Neural cell (in vitro differentiated cells): ENCODE results near the gene COL18A1. TPM values are rescaled to one million over a fixed set of nuclear protein-coding genes. Genes with fewer than 3 reads are reported as not detected.

Experiments
- H2AFZ ChIP-seq: fragments of 200-600, 300-800 bp; sonication (generic), shearing (Covaris generic); 2 replicates; pipeline ENCODE4 v1.6.0; 2014; ENCODE audit warnings: low read depth, mild to moderate bottlenecking, antibody characterized with exemption, low read length, moderate library complexity
- H3F3A ChIP-seq: fragments of 200-600 bp; shearing (Covaris generic); 2 replicates; pipeline ENCODE4 v1.6.1; 2016; ENCODE audit warnings: mild to moderate bottlenecking, moderate library complexity, mixed read lengths, antibody characterized with exemption, low read length; ENCODE audit not compliant: insufficient read depth, poor library complexity, severe bottlenecking
- H3K27ac ChIP-seq: fragments of 200-600, 300-800 bp; sonication (generic), shearing (Covaris generic); 2 replicates; pipeline ENCODE4 v1.5.1; 2014; ENCODE audit warnings: mild to moderate bottlenecking, low read length, moderate library complexity
- H3K27me3 ChIP-seq: fragments of 300-800, 200-600 bp; sonication (generic), shearing (Covaris generic); 2 replicates; pipeline ENCODE4 v1.6.0; 2014; ENCODE audit warnings: mild to moderate bottlenecking, low read depth, low read length, moderate library complexity; ENCODE audit not compliant: insufficient read depth
- H3K36me3 ChIP-seq: fragments of 300-800, 200-600 bp; sonication (generic), shearing (Covaris generic); 2 replicates; pipeline ENCODE4 v1.5.1; 2014; ENCODE audit warnings: mild to moderate bottlenecking, antibody characterized with exemption, low read length, moderate library complexity; ENCODE audit not compliant: insufficient read depth
- H3K4me2 ChIP-seq: fragments of 300-800, 200-600 bp; sonication (generic), shearing (Covaris generic); 2 replicates; pipeline ENCODE4 v1.6.0; 2014; ENCODE audit warnings: mild to moderate bottlenecking, low read length
- H3K4me3 ChIP-seq: fragments of 300-800, 200-600 bp; sonication (generic), shearing (Covaris generic); 2 replicates; pipeline ENCODE4 v1.5.1; 2014; ENCODE audit warnings: mild to moderate bottlenecking, low read length, moderate library complexity
- H3K79me2 ChIP-seq: fragments of 200-600 bp; shearing (Covaris generic); replicated peaks from 2 replicates; pipeline ENCODE4 v1.6.0; 2014; ENCODE audit warnings: mild to moderate bottlenecking, low read length, moderate library complexity; ENCODE audit not compliant: insufficient read depth
- H3K9ac ChIP-seq: fragments of 300-800, 200-600 bp; sonication (generic), shearing (Covaris generic); 2 replicates; pipeline ENCODE4 v1.6.1; 2016; ENCODE audit warnings: mild to moderate bottlenecking, low read length, mixed read lengths
- H3K9me2 ChIP-seq: fragments of 200-600 bp; shearing (Covaris generic); 2 replicates; pipeline ENCODE4 v1.6.1; 2016; ENCODE audit warnings: mild to moderate bottlenecking, low read length, mixed read lengths; ENCODE audit not compliant: insufficient read depth
- H3K9me3 ChIP-seq: fragments of 200-600, 300-800 bp; sonication (generic), shearing (Covaris generic); 2 replicates; pipeline ENCODE4 v1.6.1; 2016; ENCODE audit warnings: mild to moderate bottlenecking, mixed run types, low read length, moderate library complexity, mixed read lengths
- H4K20me1 ChIP-seq: fragments of 200-600 bp; shearing (Covaris generic); 2 replicates; pipeline ENCODE4 v1.6.1; 2016; ENCODE audit warnings: mild to moderate bottlenecking, mixed run types; ENCODE audit not compliant: insufficient read depth
- EP300 ChIP-seq: fragments of 450-650 bp; conservative IDR thresholded peaks from 2 replicates; pipeline ENCODE4 v1.6.1; 2014; ENCODE audit warnings: antibody characterized with exemption, mild to moderate bottlenecking, moderate library complexity; ENCODE audit not compliant: poor library complexity, severe bottlenecking
- EZH2 ChIP-seq: fragments of 200-600, 300-800 bp; shearing (Covaris generic), sonication (generic); IDR thresholded peaks from 2 replicates; pipeline ENCODE4 v1.6.1; 2014; ENCODE audit warnings: antibody characterized with exemption, low read length, borderline replicate concordance, mild to moderate bottlenecking; ENCODE audit not compliant: insufficient read depth, poor library complexity, severe bottlenecking
- MXI1 ChIP-seq: fragments of 450-650 bp; conservative IDR thresholded peaks from 2 replicates; pipeline ENCODE4 v1.6.1; 2014; ENCODE audit warnings: antibody characterized with exemption, mild to moderate bottlenecking; ENCODE audit not compliant: poor library complexity, severe bottlenecking
- POLR2AphosphoS5 ChIP-seq: IDR thresholded peaks from 2 replicates; pipeline ENCODE4 v1.6.1; 2012
- RAD21 ChIP-seq: fragments of 450-650 bp; conservative IDR thresholded peaks from 2 replicates; pipeline ENCODE4 v1.6.1; 2014; ENCODE audit warnings: antibody characterized with exemption, mild to moderate bottlenecking, moderate library complexity
- REST ChIP-seq: IDR thresholded peaks from 2 replicates; pipeline ENCODE4 v1.6.1; 2012; ENCODE audit warnings: borderline replicate concordance
- SMC3 ChIP-seq: fragments of 450-650 bp; conservative IDR thresholded peaks from 2 replicates; pipeline ENCODE4 v1.6.1; 2014; ENCODE audit warnings: antibody characterized with exemption, mild to moderate bottlenecking, moderate library complexity; ENCODE audit not compliant: poor library complexity
- TAF1 ChIP-seq: IDR thresholded peaks from 2 replicates; pipeline ENCODE4 v1.6.1; 2012; ENCODE audit warnings: low read depth
- polyA plus RNA-seq: library from polyadenylated mRNA; depleted of rRNA; stranded (reverse); fragments of >200 nt; gene quantifications from 2 replicates; pipeline ENCODE4 v1.2.3, GENCODE V29; 2014
- TF ChIP-seq, protein P1 (sequence below): fragments of 450-650 bp; IDR thresholded peaks from 2 replicates; pipeline ENCODE4 v1.5.1; 2014; ENCODE audit warnings: antibody characterized with exemption, mild to moderate bottlenecking, moderate library complexity; ENCODE audit not compliant: poor library complexity, severe bottlenecking

COL18A1 gene
- polyA plus RNA-seq, 1 donor from 2014 or later, result 2.5 TPM

- Histone ChIP-seq H4K20me1 (no peaks in the 10 kb centered on the region), H3F3A (no peaks in the 10 kb centered on the region), H3K9me2 (no peaks in the 10 kb centered on the region), H3K27ac (no peak overlapping the region), H3K4me3 (no peak overlapping the region), H3K79me2 (no peaks in the 10 kb centered on the region), H3K9me3 (no peaks in the 10 kb centered on the region), H3K4me2 (no peak overlapping the region), H3K36me3 (no peaks in the 10 kb centered on the region), H3K9ac (no peak overlapping the region), H3K27me3 (no peaks in the 10 kb centered on the region), H2AFZ (no peak overlapping the region)
- TF ChIP-seq, protein P1, sequence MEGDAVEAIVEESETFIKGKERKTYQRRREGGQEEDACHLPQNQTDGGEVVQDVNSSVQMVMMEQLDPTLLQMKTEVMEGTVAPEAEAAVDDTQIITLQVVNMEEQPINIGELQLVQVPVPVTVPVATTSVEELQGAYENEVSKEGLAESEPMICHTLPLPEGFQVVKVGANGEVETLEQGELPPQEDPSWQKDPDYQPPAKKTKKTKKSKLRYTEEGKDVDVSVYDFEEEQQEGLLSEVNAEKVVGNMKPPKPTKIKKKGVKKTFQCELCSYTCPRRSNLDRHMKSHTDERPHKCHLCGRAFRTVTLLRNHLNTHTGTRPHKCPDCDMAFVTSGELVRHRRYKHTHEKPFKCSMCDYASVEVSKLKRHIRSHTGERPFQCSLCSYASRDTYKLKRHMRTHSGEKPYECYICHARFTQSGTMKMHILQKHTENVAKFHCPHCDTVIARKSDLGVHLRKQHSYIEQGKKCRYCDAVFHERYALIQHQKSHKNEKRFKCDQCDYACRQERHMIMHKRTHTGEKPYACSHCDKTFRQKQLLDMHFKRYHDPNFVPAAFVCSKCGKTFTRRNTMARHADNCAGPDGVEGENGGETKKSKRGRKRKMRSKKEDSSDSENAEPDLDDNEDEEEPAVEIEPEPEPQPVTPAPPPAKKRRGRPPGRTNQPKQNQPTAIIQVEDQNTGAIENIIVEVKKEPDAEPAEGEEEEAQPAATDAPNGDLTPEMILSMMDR, result no peak
- TF ChIP-seq EZH2, result no peak
- TF ChIP-seq RAD21, result no peak
- no peak for TF ChIP-seq POLR2AphosphoS5
- TF ChIP-seq MXI1, result no peak
- TF ChIP-seq SMC3, result no peak
- no peak for TF ChIP-seq EP300
- TF ChIP-seq TAF1, result no peak
- no peak for TF ChIP-seq REST
These were observed 13.5 kb downstream of the COL18A1 start for GRCh38 chr21:45418301-45419071.

DNA sequence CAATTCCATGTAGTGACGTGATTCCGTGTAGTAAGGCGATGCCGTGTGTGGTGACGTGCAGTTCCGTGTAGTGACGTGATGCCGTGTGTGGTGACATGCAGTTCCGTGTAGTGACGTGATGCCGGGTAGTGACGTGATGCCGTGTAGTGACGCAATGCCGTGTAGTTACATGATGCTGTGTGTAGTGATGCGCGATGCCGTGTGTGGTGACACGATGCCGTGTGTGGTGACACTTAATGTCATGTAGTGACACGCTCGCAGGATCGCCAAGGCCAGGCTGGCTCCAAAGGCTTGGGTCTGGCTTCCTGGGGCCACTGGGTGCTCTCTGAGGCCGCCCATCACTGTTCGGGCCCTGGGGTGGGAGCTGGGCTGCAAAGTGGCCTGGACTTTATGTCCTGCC, 14.2 kb downstream of the COL18A1 start:
- no peaks in the 10 kb centered on the region for H3K79me2 ChIP-seq
- no peak for TF ChIP-seq SMC3
- TF ChIP-seq EP300, result no peak
- TF ChIP-seq TAF1, result no peak
- TF ChIP-seq REST, result no peak
- TF ChIP-seq, protein P1, result no peak
- TF ChIP-seq MXI1, result no peak
- no peak for TF ChIP-seq RAD21
- TF ChIP-seq EZH2, result no peak
- no peak for TF ChIP-seq POLR2AphosphoS5
- no peaks in the 10 kb centered on the region for H3K9me2 ChIP-seq
- no peak overlapping the region for H3K4me3 ChIP-seq
- no peaks in the 10 kb centered on the region for H3K27me3 ChIP-seq
- H4K20me1 ChIP-seq, result no peaks in the 10 kb centered on the region
- no peaks in the 10 kb centered on the region for H3K36me3 ChIP-seq
- H3K9me3 ChIP-seq, result no peaks in the 10 kb centered on the region
- H3K4me2 ChIP-seq, result no peak overlapping the region
- no peak overlapping the region for H3K27ac ChIP-seq
- H3K9ac ChIP-seq, result no peak overlapping the region
- H2AFZ ChIP-seq, result no peak overlapping the region
- H3F3A ChIP-seq, result no peaks in the 10 kb centered on the region
